ENCODE measurements around the gene SLC1A3. TPM values are rescaled to one million over a fixed set of nuclear protein-coding genes. Genes with fewer than 3 reads are reported as not detected.
A peak's percentile ranks its signal among the peaks of the same experiment; 100 is the strongest.

Gene SLC1A3
- total RNA-seq, 1 experiment from 2014 or later, result 28.9 TPM

DNA sequence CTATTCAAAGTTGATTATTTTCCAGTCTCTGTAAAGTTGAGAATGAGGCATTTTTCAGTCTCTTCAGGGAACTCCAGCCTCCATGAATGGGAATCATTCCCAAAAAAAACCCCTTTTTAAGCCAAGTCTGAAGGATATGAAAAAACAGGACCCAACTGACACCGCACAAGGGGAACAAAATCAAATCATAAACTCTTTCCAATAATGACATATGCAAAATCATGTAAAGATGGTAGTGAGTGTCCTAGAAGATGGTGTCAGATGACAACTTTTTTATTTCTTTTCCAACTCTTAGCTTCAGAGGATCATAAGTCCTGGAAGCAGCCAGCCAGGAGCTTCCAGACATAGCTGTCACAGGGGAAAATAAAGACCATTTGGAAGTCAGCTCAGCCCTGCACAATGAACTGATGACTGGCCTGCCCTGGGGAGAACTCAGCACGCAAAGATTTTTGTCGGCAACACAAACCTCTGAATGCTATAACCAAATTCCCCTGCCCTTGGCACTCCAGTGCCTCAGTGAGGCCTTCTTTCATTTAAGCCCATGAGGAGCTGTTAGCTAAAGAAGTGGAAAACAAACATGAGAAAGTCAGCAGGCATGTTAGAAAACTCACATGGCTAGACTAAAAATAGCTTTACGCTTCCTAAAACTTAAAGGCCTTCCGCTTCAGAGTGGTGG is 85.4 kb downstream of the SLC1A3 start:
- no peak overlapping the region for H3K27ac ChIP-seq (ENCODE audit: low read depth, low read length, poor library complexity, severe bottlenecking)
- peaks cover 9% of the 10 kb centered on the region for H3K4me1 ChIP-seq (ENCODE audit: insufficient read depth, low read length, poor library complexity, severe bottlenecking)
- no TSS peak for BruUV-seq (replicated peaks)
- intact Hi-C loops (cut with micrococcal nuclease; ENCODE audit: unreplicated experiment), result loop anchor here (2.0 to 5.0 kb wide), 4 partner anchors 85 to 615 kb away; partner anchors contain the start of gene SLC1A3
- no peaks in the 10 kb centered on the region for H3K27me3 ChIP-seq (replicated peaks; ENCODE audit: insufficient read depth, low read depth, low read length, poor library complexity)
- no peaks in the 10 kb centered on the region for H3K9me3 ChIP-seq (ENCODE audit: low read depth, low read length, poor library complexity, severe bottlenecking)
- no peak overlapping the region for H3K4me3 ChIP-seq (ENCODE audit: low read depth, low read length, poor library complexity, severe bottlenecking)
- ChIA-PET CTCF (interaction anchor here (0.9 to 2.0 kb wide), 2 partner anchors 284 to 612 kb away, joined by 3 to 10 read pairs; no protein-coding TSS in a partner anchor), POLR2A (ENCODE audit: low non-redundant PET) (no interaction called here)
- no peak for DNase-seq (ENCODE audit: low spot score)
- TF ChIP-seq, protein P1, sequence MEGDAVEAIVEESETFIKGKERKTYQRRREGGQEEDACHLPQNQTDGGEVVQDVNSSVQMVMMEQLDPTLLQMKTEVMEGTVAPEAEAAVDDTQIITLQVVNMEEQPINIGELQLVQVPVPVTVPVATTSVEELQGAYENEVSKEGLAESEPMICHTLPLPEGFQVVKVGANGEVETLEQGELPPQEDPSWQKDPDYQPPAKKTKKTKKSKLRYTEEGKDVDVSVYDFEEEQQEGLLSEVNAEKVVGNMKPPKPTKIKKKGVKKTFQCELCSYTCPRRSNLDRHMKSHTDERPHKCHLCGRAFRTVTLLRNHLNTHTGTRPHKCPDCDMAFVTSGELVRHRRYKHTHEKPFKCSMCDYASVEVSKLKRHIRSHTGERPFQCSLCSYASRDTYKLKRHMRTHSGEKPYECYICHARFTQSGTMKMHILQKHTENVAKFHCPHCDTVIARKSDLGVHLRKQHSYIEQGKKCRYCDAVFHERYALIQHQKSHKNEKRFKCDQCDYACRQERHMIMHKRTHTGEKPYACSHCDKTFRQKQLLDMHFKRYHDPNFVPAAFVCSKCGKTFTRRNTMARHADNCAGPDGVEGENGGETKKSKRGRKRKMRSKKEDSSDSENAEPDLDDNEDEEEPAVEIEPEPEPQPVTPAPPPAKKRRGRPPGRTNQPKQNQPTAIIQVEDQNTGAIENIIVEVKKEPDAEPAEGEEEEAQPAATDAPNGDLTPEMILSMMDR (conservative IDR thresholded peaks at IDR 0.05; ENCODE audit: low read depth, low read length), result no peak
- no peak for TF ChIP-seq EZH2 (IDR thresholded peaks at IDR 0.05; ENCODE audit: borderline replicate concordance, low read depth, low read length, poor library complexity, severe bottlenecking)
- no peaks in the 10 kb centered on the region for H3K36me3 ChIP-seq (ENCODE audit: insufficient read depth, low read length, poor library complexity, severe bottlenecking)

DNA sequence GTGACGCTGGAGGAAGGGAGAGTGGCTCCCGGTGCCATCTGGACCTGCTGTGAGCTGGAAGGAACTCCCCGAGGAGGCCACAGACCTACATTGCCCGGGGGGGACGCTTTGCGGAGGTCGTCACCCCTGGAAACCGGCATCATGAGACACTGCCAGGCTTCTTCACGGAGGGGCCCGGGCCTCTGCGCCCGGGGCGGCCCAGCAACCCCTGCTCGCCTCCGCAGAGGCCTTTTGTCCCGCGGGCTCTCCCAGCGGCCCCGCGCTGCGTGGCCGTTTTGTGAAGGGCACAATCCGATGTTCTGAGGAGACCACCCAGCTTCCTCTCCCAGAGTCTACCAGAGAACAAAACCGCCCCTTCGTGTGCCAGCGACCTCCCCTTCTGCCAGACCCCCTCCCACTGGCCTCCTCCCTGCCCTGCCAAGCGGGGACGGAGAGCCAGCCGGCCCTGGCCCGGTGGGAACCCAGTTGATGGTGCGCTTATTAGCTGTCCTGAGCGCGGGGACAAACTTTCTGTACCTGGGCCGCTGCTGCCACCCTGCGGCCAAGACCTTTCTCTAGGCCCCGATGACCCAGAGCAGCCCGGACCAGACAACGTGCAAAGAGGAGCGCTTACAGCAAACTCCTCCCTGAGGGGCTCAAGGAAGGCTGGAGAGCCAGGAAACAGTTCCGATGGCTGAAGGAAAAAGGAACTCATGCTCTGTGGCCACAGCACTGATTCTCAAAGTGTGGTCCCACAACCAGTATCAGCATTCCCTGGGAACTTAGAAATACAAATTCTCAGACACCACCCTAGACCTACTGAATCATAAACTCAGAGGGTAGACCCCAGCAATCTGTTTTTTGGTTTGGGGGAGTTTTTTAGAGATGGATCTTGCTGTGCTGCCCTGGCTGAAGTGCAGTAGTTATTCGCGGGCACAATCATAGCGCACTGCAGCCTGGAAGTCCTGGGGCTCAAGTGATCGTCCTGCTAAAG is 86.7 kb downstream of the SLC1A3 start:
- BruUV-seq (replicated peaks), result no TSS peak
- Histone ChIP-seq H3K27ac (ENCODE audit: low read depth, low read length, poor library complexity, severe bottlenecking) (no peak overlapping the region), H3K4me3 (ENCODE audit: low read depth, low read length, poor library complexity, severe bottlenecking) (no peak overlapping the region), H3K27me3 (replicated peaks; ENCODE audit: insufficient read depth, low read depth, low read length, poor library complexity) (no peaks in the 10 kb centered on the region), H3K4me1 (ENCODE audit: insufficient read depth, low read length, poor library complexity, severe bottlenecking) (peaks cover 5% of the 10 kb centered on the region), H3K9me3 (ENCODE audit: low read depth, low read length, poor library complexity, severe bottlenecking) (no peaks in the 10 kb centered on the region), H3K36me3 (ENCODE audit: insufficient read depth, low read length, poor library complexity, severe bottlenecking) (no peaks in the 10 kb centered on the region)
- DNase-seq (ENCODE audit: low spot score), result peak; percentile 74
- no peak for TF ChIP-seq EZH2 (IDR thresholded peaks at IDR 0.05; ENCODE audit: borderline replicate concordance, low read depth, low read length, poor library complexity, severe bottlenecking)
- TF ChIP-seq, protein P1 (conservative IDR thresholded peaks at IDR 0.05; ENCODE audit: low read depth, low read length), result peak; percentile 77
- ChIA-PET CTCF (interaction anchor here (1.2 to 2.0 kb wide), 3 partner anchors 278 to 614 kb away, joined by 6 to 10 read pairs (median 6); no protein-coding TSS in a partner anchor), POLR2A (ENCODE audit: low non-redundant PET) (no interaction called here)
- intact Hi-C loops (cut with micrococcal nuclease; ENCODE audit: unreplicated experiment), result loop anchor here (1.0 to 5.0 kb wide), 5 partner anchors 86 to 616 kb away; partner anchors contain the start of gene SLC1A3

DNA sequence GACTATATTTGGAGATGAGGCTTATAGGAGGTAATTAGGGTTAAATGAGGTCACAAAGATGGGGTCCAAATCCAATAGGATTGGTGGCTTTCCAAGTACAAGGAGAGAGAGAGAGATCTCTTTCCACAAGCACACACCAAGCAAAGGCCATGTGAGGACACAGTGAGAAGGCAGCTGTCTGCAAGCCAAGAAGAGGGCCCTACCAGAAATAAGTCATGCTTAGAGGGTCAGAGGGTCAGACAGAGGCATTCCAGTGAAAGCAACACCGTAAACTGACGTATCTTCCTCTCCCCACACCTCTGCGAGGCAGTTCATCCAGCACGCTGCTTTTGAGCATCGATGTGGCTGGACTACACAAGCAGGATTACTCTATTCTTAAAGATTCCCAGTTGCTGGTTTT is 87.9 kb downstream of the SLC1A3 start:
- ChIA-PET POLR2A (ENCODE audit: low non-redundant PET) (no interaction called here), CTCF (interaction anchor here (0.5 kb wide), 1 partner anchor 1607 kb away, joined by 3 read pairs; no protein-coding TSS in a partner anchor)
- TF ChIP-seq EZH2 (IDR thresholded peaks at IDR 0.05; ENCODE audit: borderline replicate concordance, low read depth, low read length, poor library complexity, severe bottlenecking), result no peak
- TF ChIP-seq, protein P1 (conservative IDR thresholded peaks at IDR 0.05; ENCODE audit: low read depth, low read length), result no peak
- Histone ChIP-seq H3K36me3 (ENCODE audit: insufficient read depth, low read length, poor library complexity, severe bottlenecking) (no peaks in the 10 kb centered on the region), H3K9me3 (ENCODE audit: low read depth, low read length, poor library complexity, severe bottlenecking) (no peaks in the 10 kb centered on the region), H3K27ac (ENCODE audit: low read depth, low read length, poor library complexity, severe bottlenecking) (no peak overlapping the region), H3K27me3 (replicated peaks; ENCODE audit: insufficient read depth, low read depth, low read length, poor library complexity) (no peaks in the 10 kb centered on the region), H3K4me1 (ENCODE audit: insufficient read depth, low read length, poor library complexity, severe bottlenecking) (no peaks in the 10 kb centered on the region), H3K4me3 (ENCODE audit: low read depth, low read length, poor library complexity, severe bottlenecking) (no peak overlapping the region)
- intact Hi-C loops (cut with micrococcal nuclease; ENCODE audit: unreplicated experiment), result loop anchor here (5.0 kb wide), 3 partner anchors 87 to 617 kb away; partner anchors contain the start of gene SLC1A3
- no peak for DNase-seq (ENCODE audit: low spot score)
- no TSS peak for BruUV-seq (replicated peaks)

All from A673 (cell line).